ENCODE data around the gene ALOX5AP.

DNA sequence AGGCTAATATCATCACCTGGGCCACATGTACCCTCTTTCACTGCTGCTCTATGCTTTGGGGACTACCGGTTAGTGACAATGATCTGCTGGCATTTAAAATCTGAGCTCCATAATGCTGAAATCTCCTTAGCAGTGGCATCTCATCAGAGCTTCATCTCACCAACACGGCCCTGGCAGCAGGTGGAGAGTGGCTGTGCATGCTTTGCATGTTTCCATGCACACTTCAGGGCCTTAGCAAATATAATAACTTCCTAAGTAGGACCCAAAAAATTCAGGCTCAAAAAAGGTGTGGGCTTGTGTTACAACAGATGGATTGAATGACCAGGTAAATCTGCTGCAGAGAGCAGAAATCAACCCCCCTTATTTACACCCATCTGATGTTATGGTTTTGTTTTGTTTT lies 55.2 kb downstream of the ALOX5AP start:
- TF ChIP-seq, protein P1, sequence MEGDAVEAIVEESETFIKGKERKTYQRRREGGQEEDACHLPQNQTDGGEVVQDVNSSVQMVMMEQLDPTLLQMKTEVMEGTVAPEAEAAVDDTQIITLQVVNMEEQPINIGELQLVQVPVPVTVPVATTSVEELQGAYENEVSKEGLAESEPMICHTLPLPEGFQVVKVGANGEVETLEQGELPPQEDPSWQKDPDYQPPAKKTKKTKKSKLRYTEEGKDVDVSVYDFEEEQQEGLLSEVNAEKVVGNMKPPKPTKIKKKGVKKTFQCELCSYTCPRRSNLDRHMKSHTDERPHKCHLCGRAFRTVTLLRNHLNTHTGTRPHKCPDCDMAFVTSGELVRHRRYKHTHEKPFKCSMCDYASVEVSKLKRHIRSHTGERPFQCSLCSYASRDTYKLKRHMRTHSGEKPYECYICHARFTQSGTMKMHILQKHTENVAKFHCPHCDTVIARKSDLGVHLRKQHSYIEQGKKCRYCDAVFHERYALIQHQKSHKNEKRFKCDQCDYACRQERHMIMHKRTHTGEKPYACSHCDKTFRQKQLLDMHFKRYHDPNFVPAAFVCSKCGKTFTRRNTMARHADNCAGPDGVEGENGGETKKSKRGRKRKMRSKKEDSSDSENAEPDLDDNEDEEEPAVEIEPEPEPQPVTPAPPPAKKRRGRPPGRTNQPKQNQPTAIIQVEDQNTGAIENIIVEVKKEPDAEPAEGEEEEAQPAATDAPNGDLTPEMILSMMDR (IDR thresholded peaks at IDR 0.05; ENCODE audit: borderline replicate concordance, extremely low read depth, low read length, poor library complexity, severe bottlenecking) = no peak
- no peak for TF ChIP-seq EZH2 (IDR thresholded peaks at IDR 0.05; ENCODE audit: borderline replicate concordance, low read depth, low read length, severe bottlenecking)
